Activated naive CD8-positive, alpha-beta T cell treated with anti-CD3 and anti-CD28 coated beads, Interleukin-2, amount 50 U/mL, for 16 hours (primary cell): ENCODE measurements around the gene LTB4R2.
"Not testable (repeated sequence)": the region's sequence is repeated elsewhere in the genome, so short reads cannot be mapped to it uniquely, and the experiment has no call there.

Experiments
- DNase-seq: peaks from one replicate; pipeline ENCODE4 v3.0.0-alpha.2; 2020; ENCODE audit warnings: low read depth, low spot score

LTB4R2 gene

DNA sequence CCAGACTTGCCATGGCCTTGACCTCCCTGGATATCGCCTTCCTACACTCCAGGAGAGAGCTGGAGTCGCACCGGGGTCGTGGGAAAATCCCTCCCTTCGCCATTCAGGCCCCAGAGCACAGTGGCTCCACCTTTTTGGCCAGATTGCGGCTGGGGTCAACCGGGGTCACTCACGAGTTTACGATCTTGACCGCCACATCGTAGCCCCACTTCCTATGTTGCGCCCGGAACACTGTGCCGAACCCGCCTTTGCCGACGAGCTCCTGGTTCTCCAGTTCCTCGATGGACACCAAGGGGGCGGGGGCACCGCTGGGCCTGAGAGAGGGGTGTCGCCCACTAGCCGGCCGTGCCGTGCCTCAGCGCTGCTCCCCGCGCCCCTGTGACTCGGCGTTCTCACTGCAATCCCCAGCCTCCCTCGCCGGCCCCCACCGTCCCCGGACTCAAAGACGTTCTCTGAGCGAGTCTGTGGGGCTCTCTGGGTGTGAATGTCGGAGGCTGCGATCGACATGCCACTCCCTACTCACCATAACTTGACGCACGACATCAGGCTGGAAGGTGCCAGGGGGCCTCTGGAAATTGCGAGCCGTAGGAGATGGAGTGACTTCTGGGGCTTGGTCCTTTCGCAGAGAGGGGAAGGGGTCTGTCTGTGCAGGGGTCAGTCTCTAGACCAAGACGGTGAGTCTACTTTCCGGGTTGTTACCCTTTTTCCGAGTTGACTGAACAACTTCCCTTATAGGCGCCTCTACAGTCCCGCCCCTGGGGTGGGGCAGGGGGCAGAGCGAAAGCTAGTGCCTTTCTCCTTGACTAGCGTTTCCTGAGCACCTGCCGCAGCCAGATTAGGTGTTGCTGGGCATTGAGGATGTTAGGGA lies 29.6 kb downstream of the LTB4R2 start, which contains the start of gene RIPK3:
Gene RIPK3, minus strand, starts transcription at position 708 of the 868 bp plus-strand sequence. Its CDS starts 165 bp downstream, at position 543.
- DNase-seq: peak; percentile 46

DNA sequence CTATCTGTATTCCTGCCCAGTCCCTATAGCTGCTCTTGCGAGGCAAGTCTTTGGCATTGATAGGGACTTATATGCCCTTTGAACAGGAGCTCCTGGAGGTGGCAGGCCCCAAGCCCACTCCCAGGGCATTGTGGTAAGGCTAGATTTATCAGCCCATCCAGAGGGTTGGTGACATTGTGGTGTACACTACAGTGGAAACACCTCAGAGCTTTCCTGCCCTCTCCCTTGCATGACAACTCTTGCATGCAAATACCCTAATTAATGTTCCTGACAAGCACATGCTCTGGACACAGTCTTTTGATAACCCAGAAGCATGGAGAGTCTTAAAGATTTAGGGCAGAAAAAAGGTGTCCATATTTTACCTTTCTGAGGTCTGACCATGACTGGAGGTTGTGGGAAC lies 30.7 kb downstream of the LTB4R2 start:
- no peak for DNase-seq

DNA sequence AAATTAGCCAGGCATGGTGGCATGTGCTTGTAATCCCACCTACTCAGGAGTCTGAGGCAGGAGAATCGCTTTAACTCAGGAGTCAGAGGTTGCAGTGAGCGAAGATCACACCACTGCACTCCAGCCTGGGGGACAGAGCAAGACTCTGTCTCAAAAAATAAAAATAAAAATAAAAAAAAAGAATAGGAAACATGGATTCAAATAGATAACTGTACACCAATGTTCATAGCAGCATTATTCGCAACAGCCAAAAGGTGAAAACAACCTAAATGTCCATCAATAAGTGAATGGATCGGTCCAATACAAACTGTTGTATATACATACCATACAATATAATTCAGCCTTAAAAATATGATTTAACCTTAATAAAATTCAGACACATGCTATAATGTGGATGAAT lies 32.9 kb downstream of the LTB4R2 start:
- no peak for DNase-seq

DNA sequence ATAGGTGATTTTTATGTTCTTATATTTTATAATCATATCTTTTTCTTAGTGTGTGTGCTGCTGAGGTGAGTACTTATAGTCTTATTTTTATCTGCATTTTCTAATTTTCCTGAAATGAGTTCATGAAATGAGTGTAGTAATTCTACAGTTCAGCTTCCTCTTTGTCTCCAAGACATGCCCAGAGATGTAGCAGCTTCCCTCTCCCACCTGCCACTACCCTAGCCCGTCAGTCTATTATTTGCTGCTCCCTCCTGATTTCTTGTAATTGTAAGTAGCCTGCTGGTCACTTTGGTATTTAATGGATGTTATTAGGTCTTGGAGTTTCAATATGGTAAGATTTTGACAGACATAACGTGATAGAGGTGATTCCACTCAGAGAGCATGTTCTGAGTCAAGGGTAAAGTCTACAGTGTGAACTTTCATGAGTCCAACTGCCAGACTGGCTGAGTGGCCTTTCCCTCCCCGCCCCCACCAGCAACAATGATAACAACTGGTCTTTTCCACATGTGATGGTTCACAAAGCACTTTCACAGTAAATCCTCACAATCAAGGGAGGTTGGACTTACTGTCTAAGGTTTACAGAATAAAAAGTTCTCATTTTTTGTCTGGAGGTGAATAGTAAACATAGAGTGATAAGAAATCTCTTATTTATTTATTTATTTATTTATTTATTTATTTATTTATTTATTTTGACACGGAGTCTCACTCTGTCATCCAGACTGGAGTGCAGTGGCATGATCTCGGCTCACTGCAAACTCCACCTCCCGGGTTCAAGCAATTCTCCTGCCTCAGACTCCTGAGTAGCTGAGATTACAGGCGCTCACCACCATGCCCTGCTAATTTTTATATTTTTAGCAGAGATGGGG lies 34.1 kb downstream of the LTB4R2 start:
- no peak for DNase-seq

DNA sequence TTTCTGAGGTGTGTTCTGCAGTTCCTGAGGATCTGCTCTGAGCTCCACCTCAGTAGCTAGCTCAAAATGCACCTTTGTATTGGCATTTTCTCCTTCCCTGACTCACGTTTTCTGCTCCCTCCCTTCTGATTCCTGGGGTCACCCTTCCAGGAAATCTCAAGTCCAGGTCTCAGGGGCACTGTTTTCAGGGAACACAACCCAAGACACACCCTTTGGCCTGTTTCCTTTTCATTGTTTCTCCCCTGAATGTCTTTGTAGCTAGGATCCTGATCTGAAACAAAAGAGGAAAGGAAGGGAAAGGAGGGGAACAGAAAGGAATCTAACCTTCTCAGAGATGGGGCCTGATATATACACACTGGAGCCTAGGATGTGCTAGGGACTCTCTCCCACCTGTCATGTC lies 37.2 kb downstream of the LTB4R2 start:
- no peak for DNase-seq

DNA sequence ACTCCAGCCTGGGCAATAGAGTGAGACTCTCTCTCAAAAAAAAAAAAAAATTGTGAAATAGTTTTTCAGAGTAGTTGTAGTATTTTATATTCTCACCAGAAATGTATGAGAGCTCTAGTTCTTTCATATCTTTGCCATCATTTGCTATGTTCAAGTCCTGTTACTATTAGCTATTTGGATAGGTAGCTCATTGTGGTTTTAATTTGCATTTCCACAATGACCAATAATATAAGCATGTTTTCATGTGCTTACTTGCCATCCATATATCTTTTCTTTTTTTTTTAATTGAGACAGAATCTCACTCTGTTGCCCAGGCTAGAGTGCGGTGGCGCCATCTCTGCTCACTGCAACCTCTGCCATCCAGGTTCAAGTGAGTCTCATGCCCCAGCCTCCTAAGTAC lies 38.2 kb downstream of the LTB4R2 start:
- DNase-seq: no peak

DNA sequence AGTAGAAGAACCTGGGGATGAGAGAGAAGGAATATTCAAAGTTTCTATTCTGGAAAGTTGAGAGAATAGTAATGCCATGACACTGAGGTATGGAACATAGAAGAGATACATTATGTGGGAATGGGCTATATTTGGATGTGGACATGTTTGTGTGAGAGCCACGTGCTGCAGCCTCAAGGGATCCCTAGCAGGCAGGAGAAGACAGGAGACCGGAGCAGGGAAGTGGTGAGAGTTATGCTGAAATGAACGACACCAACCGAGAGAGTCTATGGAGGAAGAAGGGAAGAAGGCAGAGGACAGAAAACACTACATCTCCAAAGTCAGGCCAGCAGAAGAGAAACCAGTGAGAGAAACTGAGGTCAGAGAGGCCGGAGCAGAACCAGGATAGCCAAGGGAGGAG lies 39.8 kb downstream of the LTB4R2 start:
- DNase-seq: no peak

DNA sequence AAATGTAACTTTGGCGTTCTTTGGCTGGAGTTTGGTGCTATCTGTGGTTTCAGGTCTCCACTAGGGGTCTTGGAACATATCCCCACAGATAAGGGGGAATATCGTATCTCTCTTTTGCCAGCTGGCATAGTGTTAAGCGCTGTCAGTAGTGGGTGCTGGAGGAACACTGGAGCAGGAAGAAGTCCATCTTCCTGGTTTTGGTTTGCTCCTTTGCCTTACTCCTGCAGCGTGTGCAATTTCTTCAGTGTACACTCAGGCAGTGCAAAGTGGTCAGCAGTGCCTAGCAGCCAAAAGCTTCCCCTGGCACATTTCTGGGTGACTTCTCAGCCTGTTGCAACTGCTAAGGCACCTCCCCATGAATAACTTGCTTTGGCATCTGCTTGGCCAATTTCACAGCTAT lies 41.6 kb downstream of the LTB4R2 start:
- DNase-seq: no peak

DNA sequence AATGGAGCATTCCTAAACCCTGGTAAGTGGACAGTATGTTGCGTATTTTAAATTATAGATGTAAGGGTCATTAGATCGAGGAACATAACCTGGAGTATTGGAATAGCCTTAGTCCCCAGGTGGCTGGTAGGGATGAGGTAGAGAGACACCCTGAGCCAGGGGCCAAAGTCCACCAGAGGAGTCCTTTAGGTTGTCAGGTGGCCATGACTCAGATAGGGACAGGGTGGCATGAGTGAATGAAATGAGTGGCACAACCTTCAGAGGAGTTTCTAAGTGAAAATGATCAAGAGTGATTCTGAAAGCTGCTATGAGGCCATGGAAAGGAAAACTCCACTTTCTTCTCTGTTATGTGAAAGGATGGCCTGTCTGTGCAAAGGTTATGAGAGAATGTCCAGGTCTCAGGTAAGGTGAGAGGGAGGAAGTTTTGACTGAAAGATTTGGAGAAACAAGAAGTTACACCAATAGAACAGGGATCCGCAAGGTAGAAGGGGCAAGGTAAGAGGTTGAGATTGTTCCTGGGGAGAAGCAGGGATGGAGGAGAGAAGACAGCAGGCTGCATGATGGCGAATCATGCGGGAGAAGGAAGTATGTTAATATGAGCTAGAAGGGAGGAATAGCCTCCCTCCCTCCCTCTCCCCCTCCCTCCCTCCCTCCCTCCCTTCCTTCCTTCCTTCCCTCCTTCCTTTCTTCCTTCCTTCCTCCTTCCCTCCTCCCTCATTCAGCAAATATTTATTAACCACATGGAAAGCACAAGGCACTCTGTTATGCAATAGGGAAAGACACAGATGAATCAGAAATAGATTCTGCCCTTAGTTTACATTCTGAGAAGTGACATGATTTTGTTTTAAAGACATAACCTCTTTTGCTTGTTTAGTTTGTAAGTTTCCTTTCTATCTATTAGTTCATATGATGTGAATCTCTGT lies 43.9 kb downstream of the LTB4R2 start:
- DNase-seq: no peak

DNA sequence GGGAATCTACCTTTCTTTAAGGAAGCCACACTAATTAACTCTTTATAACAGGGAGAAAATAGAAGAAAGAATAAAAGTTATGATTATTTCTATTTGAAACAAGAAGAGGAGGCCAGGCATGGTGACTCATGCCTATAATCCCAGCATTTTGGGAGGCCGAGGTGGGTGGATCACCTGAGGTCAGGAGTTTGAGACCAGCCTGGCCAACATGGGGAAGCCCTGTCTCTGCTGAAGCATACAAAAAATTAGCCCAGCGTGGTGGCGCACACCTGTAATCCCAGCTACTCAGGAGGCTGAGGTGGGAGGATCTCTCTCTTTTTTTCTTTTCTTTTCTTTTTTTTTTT lies 44.5 kb downstream of the LTB4R2 start:
- DNase-seq: not testable (repeated sequence)

DNA sequence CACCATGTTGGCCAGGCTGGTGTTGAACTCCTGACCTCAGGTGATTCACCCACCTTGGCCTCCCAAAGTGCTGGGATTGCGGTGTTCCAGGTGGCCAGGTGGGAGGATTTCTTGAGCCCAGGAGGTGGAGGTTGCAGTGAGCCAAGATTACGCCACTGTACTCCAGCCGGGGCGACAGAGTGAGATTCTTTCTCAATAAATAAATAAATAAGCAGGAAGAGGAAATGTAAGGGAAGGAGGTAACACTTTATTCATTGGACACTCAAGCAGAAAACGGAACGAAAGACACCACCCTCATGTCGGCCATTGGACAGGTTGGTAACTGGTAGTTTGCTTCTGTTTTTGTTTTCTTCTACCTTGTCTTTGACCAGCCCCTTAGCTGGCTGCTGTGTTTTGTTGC lies 45.1 kb downstream of the LTB4R2 start:
- DNase-seq: no peak

DNA sequence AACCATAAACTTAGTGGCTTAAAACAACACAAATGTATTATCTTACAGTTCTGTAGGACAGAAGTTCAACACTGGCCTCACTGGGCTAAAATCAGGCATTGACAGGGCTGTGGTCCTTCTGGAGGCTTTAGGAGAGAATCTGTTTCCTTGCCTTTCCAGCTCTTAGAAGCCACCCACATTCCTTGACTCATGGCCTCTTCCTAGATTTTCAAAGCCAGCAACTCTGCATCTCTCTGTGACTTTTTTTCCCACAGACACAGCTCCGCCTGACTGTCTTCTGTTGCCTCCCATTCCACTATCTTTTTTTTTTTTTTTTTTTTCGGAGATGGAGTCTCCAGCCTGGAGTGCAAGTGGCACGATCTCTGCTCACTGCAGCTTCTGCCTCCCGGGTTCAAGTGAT lies 46.3 kb downstream of the LTB4R2 start:
- DNase-seq: no peak

DNA sequence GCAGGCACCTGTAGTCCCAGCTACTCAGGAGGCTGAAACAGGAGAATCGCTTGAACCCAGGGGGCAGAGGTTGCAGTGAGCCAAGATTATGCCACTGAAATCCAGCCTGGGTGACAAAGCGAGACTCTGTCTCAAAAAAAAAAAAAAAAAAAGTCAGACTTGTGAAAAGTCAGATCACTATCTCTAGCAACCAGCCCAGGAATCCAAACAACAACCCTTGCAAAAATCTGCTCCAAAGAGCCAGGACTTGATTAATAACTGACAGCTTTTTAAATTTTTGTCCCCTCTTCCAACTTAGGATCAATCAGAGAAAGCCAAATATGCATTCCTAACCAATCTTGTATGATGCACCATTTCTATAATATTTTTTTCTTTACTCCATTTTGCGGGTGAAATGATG lies 50.3 kb downstream of the LTB4R2 start:
- DNase-seq: no peak

DNA sequence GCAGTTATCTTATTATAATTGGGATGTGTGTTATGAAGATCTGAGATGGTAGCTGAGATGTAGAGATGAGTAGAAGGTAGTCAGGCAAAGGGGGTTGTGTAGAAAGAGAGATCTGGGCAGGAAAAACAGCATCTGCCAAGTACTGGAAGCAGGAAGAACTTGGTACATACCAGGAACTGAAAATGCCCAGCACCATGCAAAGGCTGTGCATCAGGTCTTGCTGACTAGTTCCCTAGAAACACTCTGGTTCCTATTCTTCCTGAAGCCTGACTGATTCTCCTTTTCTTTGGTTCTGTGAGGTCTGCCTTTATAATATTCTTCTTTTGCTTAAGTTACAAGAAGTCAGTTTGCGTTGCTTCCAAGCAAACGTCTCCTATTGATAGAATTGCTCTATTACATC lies 51.4 kb downstream of the LTB4R2 start:
- no peak for DNase-seq
